Liver (tissue), 9 donors: ENCODE measurements around the gene MOSPD2. TPM values are rescaled to one million over a fixed set of nuclear protein-coding genes. Genes with fewer than 3 reads are reported as not detected.

Experiments
- DNase-seq: peaks from one replicate; pipeline ENCODE4 v3.0.0-alpha.2; 2017; ENCODE audit warnings: low spot score
- H3K27ac ChIP-seq, 2 donors: one replicate each; pipeline ENCODE4 v1.7.0; 2013; ENCODE audit warnings: inconsistent platforms in 2 of 2, low read length in 2 of 2, control low read depth in 1 of 2, low read depth in 1 of 2, mild to moderate bottlenecking in 1 of 2
- H3K27me3 ChIP-seq, 4 donors: one replicate each; pipeline versions ENCODE4 v1.6.1 to v1.7.0; 2013; ENCODE audit warnings: low read length in 3 of 4, inconsistent platforms in 1 of 4, mild to moderate bottlenecking in 1 of 4, moderate library complexity in 1 of 4; ENCODE audit not compliant: control insufficient read depth in 4 of 4, insufficient read depth in 4 of 4
- H3K36me3 ChIP-seq, 4 donors: one replicate each; pipeline versions ENCODE4 v1.6.1 to v1.7.0; 2013; ENCODE audit warnings: low read length in 3 of 4, mild to moderate bottlenecking in 3 of 4, low read depth in 1 of 4, moderate library complexity in 1 of 4; ENCODE audit not compliant: control insufficient read depth in 4 of 4, insufficient read depth in 3 of 4
- H3K4me1 ChIP-seq, 4 donors: one replicate each; pipeline versions ENCODE4 v1.6.1 to v1.7.0; 2013; ENCODE audit warnings: low read length in 3 of 4, mild to moderate bottlenecking in 3 of 4, moderate library complexity in 1 of 4; ENCODE audit not compliant: control insufficient read depth in 4 of 4, insufficient read depth in 4 of 4
- H3K4me3 ChIP-seq, 3 donors: one replicate each; pipeline versions ENCODE4 v1.6.1 to v1.7.0; 2013; ENCODE audit warnings: low read length in 3 of 3, control low read depth in 1 of 3, low read depth in 1 of 3, mild to moderate bottlenecking in 1 of 3
- H3K9ac ChIP-seq, 2 donors: one replicate each; pipeline ENCODE4 v1.7.0; 2013; ENCODE audit warnings: low read length in 2 of 2, mild to moderate bottlenecking in 2 of 2, moderate library complexity in 2 of 2, control low read depth in 1 of 2, low read depth in 1 of 2
- H3K9me3 ChIP-seq, 4 donors: one replicate each; pipeline versions ENCODE4 v1.6.1 to v1.7.0; 2013; ENCODE audit warnings: low read length in 3 of 4; ENCODE audit not compliant: control insufficient read depth in 4 of 4
- ATF3 ChIP-seq: IDR thresholded peaks from 2 replicates; pipeline ENCODE4 v1.6.1; 2016; ENCODE audit warnings: antibody characterized with exemption
- EGR1 ChIP-seq, 2 donors: IDR thresholded peaks; 2 replicates each; pipeline ENCODE4 v1.6.1; 2016 to 2018; ENCODE audit warnings: antibody characterized with exemption in 2 of 2, low read depth in 2 of 2
- FOXA2 ChIP-seq: IDR thresholded peaks from 2 replicates; pipeline ENCODE4 v1.6.1; 2016; ENCODE audit warnings: antibody characterized with exemption
- GABPA ChIP-seq, 2 donors: IDR thresholded peaks in 1 of 2; conservative IDR thresholded peaks in 1 of 2; 2 replicates each; pipeline ENCODE4 v1.6.1; 2016; ENCODE audit warnings: antibody characterized with exemption in 2 of 2, mild to moderate bottlenecking in 1 of 2, moderate library complexity in 1 of 2
- HNF4A ChIP-seq, 2 donors: conservative IDR thresholded peaks; 2 replicates each; pipeline ENCODE4 v1.6.1; 2016; ENCODE audit warnings: antibody characterized with exemption in 2 of 2, mild to moderate bottlenecking in 2 of 2
- HNF4G ChIP-seq: IDR thresholded peaks from 2 replicates; pipeline ENCODE4 v1.6.1; 2016; ENCODE audit warnings: antibody characterized with exemption
- JUND ChIP-seq, 2 donors: IDR thresholded peaks; 2 replicates each; pipeline ENCODE4 v1.6.1; 2016; ENCODE audit warnings: antibody characterized with exemption in 2 of 2
- MAX ChIP-seq: IDR thresholded peaks from 2 replicates; pipeline ENCODE4 v1.6.1; 2016; ENCODE audit warnings: antibody characterized with exemption
- NR2F2 ChIP-seq: IDR thresholded peaks from 2 replicates; pipeline ENCODE4 v1.6.1; 2016; ENCODE audit warnings: antibody characterized with exemption
- RAD21 ChIP-seq, 2 donors: IDR thresholded peaks; 2 replicates each; pipeline ENCODE4 v1.6.1; 2016; ENCODE audit warnings: antibody characterized with exemption in 2 of 2, mild to moderate bottlenecking in 2 of 2
- REST ChIP-seq: IDR thresholded peaks from 2 replicates; pipeline ENCODE4 v1.6.1; 2016; ENCODE audit warnings: antibody characterized with exemption, mild to moderate bottlenecking
- RXRA ChIP-seq, 2 donors: IDR thresholded peaks; 2 replicates each; pipeline ENCODE4 v1.6.1; 2017 to 2018; ENCODE audit warnings: antibody characterized with exemption in 2 of 2, mild to moderate bottlenecking in 1 of 2
- SP1 ChIP-seq: IDR thresholded peaks from 2 replicates; pipeline ENCODE4 v1.6.1; 2018; ENCODE audit warnings: antibody characterized with exemption, mild to moderate bottlenecking
- TAF1 ChIP-seq: conservative IDR thresholded peaks from 2 replicates; pipeline ENCODE4 v1.6.1; 2016; ENCODE audit warnings: antibody characterized with exemption, mild to moderate bottlenecking
- YY1 ChIP-seq: IDR thresholded peaks from 2 replicates; pipeline ENCODE4 v1.6.1; 2016; ENCODE audit warnings: antibody characterized with exemption, mild to moderate bottlenecking
- WGBS: extraction: QIAGEN DNeasy Blood & Tissue Kit; methylation state at CpG from one replicate; pipeline ENCODE4 v1.1.7; 2013; 5-methylcytosine and 5-hydroxymethylcytosine counted together
- polyA plus RNA-seq, 2 donors: library from polyadenylated mRNA; stranded (reverse) in 1 of 2; unstranded in 1 of 2; fragments of 200-250 nt in 1 of 2; fragments of >200 nt in 1 of 2; fragmentation: Nextera tagmentation in 1 of 2; extraction: Ambion mirVana in 1 of 2; gene quantifications; one replicate each; pipeline versions ENCODE4 v1.2.1 to v1.2.3, GENCODE V29; 2013 to 2015
- total RNA-seq, 2 donors: library from RNA; depleted of rRNA; stranded (reverse); fragments of >200 nt; gene quantifications; one replicate each; pipeline ENCODE4 v1.2.3, GENCODE V29; 2014
- TF ChIP-seq, protein P1 (sequence below): fragments of 150-350 bp; IDR thresholded peaks from 2 replicates; pipeline ENCODE4 v1.5.1; 2017; ENCODE audit warnings: improper control_type of control experiment, low read depth, low read length; ENCODE audit not compliant: missing input control
- TF ChIP-seq, protein P2 (sequence below): IDR thresholded peaks from 2 replicates; pipeline ENCODE4 v1.6.1; 2016; ENCODE audit warnings: antibody characterized with exemption
- donor health status: healthy.
- donor health status: healthy.
- donor health status: healthy.
- donor health status: healthy.
- donor health status: healthy.

The MOSPD2 gene
- total and polyA plus RNA-seq, 4 donors: 3.0 to 9.1 (median 4.9) TPM

DNA sequence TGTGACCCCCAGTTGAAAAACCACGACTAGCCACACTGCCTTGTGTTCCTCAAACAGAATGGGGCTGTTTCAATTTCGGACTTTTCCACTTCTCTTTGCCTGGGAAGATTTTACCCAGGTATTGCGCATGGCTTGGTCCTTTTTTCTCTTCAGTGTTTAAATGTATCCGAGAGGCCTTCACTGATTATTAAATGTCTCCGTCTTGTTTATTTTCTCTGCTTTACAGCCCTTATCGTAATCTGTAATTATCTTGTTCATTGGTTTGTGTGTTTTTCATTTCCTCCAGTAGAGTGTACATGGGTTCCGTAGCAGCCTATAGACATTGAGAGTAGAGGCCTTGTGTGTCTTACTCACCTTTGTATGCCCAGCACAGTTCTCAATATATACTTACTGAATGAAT is 2.4 kb downstream of the MOSPD2 start:
- H3K27me3 ChIP-seq: no peaks in the 10 kb centered on the region
- H3K4me1 ChIP-seq: peaks cover 0 to 6% (median 5%) of the 10 kb centered on the region in 4 donors
- no peak overlapping the region for H3K27ac ChIP-seq
- no peak overlapping the region for H3K4me3 ChIP-seq
- TF ChIP-seq JUND (IDR thresholded peaks at IDR 0.05): no peak
- no peak for TF ChIP-seq NR2F2
- TF ChIP-seq REST: no peak
- TF ChIP-seq RAD21 (IDR thresholded peaks at IDR 0.05): no peak
- TF ChIP-seq HNF4G: no peak
- TF ChIP-seq HNF4A (conservative IDR thresholded peaks at IDR 0.05): no peak
- TF ChIP-seq GABPA (IDR thresholded peaks at IDR 0.05 in 1 of 2, conservative IDR thresholded peaks at IDR 0.05 in 1 of 2): no peak
- no peak for TF ChIP-seq TAF1
- TF ChIP-seq ATF3: no peak
- no peak for TF ChIP-seq RXRA (IDR thresholded peaks at IDR 0.05)
- no peak for TF ChIP-seq SP1
- TF ChIP-seq, protein P1, sequence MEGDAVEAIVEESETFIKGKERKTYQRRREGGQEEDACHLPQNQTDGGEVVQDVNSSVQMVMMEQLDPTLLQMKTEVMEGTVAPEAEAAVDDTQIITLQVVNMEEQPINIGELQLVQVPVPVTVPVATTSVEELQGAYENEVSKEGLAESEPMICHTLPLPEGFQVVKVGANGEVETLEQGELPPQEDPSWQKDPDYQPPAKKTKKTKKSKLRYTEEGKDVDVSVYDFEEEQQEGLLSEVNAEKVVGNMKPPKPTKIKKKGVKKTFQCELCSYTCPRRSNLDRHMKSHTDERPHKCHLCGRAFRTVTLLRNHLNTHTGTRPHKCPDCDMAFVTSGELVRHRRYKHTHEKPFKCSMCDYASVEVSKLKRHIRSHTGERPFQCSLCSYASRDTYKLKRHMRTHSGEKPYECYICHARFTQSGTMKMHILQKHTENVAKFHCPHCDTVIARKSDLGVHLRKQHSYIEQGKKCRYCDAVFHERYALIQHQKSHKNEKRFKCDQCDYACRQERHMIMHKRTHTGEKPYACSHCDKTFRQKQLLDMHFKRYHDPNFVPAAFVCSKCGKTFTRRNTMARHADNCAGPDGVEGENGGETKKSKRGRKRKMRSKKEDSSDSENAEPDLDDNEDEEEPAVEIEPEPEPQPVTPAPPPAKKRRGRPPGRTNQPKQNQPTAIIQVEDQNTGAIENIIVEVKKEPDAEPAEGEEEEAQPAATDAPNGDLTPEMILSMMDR: no peak
- TF ChIP-seq FOXA2: no peak
- TF ChIP-seq EGR1 (IDR thresholded peaks at IDR 0.05; ENCODE audit: low read depth in 2 of 2): no peak
- no peak for TF ChIP-seq MAX
- TF ChIP-seq, protein P2, sequence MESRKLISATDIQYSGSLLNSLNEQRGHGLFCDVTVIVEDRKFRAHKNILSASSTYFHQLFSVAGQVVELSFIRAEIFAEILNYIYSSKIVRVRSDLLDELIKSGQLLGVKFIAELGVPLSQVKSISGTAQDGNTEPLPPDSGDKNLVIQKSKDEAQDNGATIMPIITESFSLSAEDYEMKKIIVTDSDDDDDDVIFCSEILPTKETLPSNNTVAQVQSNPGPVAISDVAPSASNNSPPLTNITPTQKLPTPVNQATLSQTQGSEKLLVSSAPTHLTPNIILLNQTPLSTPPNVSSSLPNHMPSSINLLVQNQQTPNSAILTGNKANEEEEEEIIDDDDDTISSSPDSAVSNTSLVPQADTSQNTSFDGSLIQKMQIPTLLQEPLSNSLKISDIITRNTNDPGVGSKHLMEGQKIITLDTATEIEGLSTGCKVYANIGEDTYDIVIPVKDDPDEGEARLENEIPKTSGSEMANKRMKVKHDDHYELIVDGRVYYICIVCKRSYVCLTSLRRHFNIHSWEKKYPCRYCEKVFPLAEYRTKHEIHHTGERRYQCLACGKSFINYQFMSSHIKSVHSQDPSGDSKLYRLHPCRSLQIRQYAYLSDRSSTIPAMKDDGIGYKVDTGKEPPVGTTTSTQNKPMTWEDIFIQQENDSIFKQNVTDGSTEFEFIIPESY: no peak
- H3K9ac ChIP-seq: no peak overlapping the region
- no peaks in the 10 kb centered on the region for H3K9me3 ChIP-seq
- no peaks in the 10 kb centered on the region for H3K36me3 ChIP-seq
- WGBS: 80% methylated on average over 7 of the region's 7 CpGs
- no peak for DNase-seq

- Histone ChIP-seq H3K27ac (no peak overlapping the region), H3K27me3 (no peaks in the 10 kb centered on the region), H3K4me1 (no peaks in the 10 kb centered on the region), H3K9me3 (no peaks in the 10 kb centered on the region), H3K9ac (no peak overlapping the region), H3K36me3 (no peaks in the 10 kb centered on the region), H3K4me3 (no peak overlapping the region)
- no peak for DNase-seq
- no peak for TF ChIP-seq YY1
- TF ChIP-seq, protein P1: no peak
Observed at GRCh38 chrX:14883826-14884225, 10.6 kb downstream of the MOSPD2 start.
